Mononuclear cell (primary cell): ENCODE results near the gene SVBP. TPM values are rescaled to one million over a fixed set of nuclear protein-coding genes. Genes with fewer than 3 reads are reported as not detected.
A peak's percentile ranks its signal among the peaks of the same experiment; 100 is the strongest.

Experiments used
- H3K27me3 ChIP-seq: 2 replicates; pipeline ENCODE4 v1.6.0; 2011; ENCODE audit warnings: low read length, control low read depth; ENCODE audit not compliant: insufficient read depth
- H3K4me1 ChIP-seq: 2 replicates; pipeline ENCODE4 v1.5.1; 2011; ENCODE audit warnings: mild to moderate bottlenecking, low read length, control low read depth; ENCODE audit not compliant: insufficient read depth
- H3K4me3 ChIP-seq: 2 replicates; pipeline ENCODE4 v1.5.1; 2011; ENCODE audit warnings: mild to moderate bottlenecking, low read length, moderate library complexity
- H3K9me3 ChIP-seq: 2 replicates; pipeline ENCODE4 v1.5.1; 2011; ENCODE audit warnings: low read depth, mild to moderate bottlenecking, control low read depth, low read length
- total RNA-seq: library from RNA; depleted of rRNA; stranded (reverse); fragments of >200 nt; gene quantifications from one replicate; pipeline ENCODE4 v1.2.3, GENCODE V29; 2012

Gene SVBP
- total RNA-seq, 1 donor = 22.5 TPM

GRCh38 chr1:42797414-42797813, 19.8 kb downstream of the SVBP start:
- H3K4me3 ChIP-seq = no peak overlapping the region
- no peaks in the 10 kb centered on the region for H3K9me3 ChIP-seq
- H3K27me3 ChIP-seq = no peaks in the 10 kb centered on the region
- no peaks in the 10 kb centered on the region for H3K4me1 ChIP-seq

- Histone ChIP-seq H3K4me3 (no peak overlapping the region), H3K27me3 (no peaks in the 10 kb centered on the region), H3K9me3 (no peaks in the 10 kb centered on the region), H3K4me1 (no peaks in the 10 kb centered on the region)
These were observed 23.4 kb downstream of the SVBP start for GRCh38 chr1:42793824-42794223.

DNA sequence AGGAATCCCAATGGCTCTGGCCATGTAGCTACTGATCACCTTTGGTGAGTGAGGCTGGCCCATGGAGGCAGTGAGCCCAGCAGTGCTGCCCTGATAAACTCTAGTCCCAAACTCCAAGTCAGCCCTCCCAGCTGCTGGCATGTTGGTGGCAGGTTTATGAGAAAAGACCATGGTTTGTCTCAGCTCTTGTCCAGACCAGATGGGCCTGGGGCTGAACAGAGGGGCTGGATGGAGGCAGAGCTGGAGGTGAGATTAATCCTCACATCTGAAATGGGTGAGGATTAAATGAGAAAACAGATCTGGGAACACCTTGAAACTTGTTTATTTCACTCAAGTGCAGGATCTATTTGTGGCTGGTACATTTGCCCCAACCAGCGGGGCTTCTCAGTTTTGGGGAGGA, 29.2 kb downstream of the SVBP start:
- H3K4me3 ChIP-seq = no peak overlapping the region
- H3K27me3 ChIP-seq = no peaks in the 10 kb centered on the region
- H3K4me1 ChIP-seq = peaks cover 13% of the 10 kb centered on the region
- H3K9me3 ChIP-seq = no peaks in the 10 kb centered on the region

GRCh38 chr1:42786097-42786496, 31.1 kb downstream of the SVBP start:
- Histone ChIP-seq H3K9me3 (no peaks in the 10 kb centered on the region), H3K4me3 (no peak overlapping the region), H3K27me3 (no peaks in the 10 kb centered on the region), H3K4me1 (peaks cover 13% of the 10 kb centered on the region)

DNA sequence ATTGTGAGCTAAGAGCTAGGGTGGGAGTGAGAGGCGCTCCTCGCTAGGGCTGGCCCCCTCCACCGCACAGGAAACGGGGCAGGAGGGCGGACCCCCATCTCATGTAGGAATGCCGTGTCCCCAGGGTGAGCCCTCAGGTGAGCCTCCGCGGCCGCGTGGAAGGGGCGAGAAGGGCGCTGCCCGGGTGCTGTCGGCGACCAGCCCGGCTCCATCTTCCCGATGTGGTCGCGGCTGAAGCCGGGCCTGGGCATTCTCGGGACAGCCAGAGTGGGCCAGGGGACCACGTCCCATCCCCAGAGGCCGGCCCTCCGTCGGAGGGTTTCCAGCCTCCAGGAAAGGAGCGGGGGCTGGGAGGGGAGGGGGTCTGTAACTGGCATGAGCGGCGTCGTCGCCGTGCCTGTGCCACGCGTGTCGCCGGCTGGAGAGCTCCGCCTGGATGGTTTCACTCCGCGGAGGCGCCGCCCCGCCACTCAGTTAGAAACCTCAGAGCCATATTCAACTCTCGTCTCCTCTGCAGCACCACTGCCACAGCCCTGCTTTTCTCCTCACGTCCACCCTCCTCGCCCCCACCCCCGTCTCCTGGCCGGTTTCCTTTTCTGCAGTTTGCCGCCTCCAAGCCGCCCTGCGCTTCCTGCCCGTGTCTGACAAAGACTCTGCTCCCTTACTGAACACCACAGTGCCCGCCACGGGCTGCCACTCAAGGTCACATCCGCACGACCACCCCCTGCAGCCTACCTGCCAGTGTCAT, 32.1 kb downstream of the SVBP start, which contains the start of gene TMEM269:
Gene TMEM269, plus strand, starts transcription at position 46 of the 748 bp plus-strand sequence. CDS start 4,903 bp downstream, outside the sequence.
- H3K4me1 ChIP-seq = peaks cover 13% of the 10 kb centered on the region
- no peak within 1 kb of the TSS for H3K4me3 ChIP-seq
- H3K27me3 ChIP-seq = no peaks in the 10 kb centered on the region
- no peaks in the 10 kb centered on the region for H3K9me3 ChIP-seq

DNA sequence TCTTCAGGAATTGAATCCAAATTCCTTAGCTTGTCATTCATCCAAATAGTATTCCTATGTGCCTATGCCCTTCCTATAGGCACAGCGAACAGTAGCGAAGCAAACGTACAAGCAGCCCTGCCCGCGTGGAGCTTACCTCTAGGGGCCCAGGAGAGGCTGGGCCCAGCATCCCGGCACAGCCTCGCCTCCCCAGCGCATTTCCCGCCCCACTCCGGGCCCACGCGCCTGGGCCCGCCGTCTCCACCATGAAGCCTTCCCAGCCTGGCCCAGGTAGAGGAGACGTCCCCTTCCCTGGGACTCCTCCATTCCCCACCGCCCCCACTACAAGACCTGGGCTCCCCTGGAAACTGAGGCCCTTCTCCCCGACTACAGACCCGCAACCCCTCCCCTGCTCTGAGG, 32.7 kb downstream of the SVBP start:
- peaks cover 13% of the 10 kb centered on the region for H3K4me1 ChIP-seq
- H3K27me3 ChIP-seq = no peaks in the 10 kb centered on the region
- H3K9me3 ChIP-seq = no peaks in the 10 kb centered on the region
- no peak overlapping the region for H3K4me3 ChIP-seq

- Histone ChIP-seq H3K4me1 (peaks cover 13% of the 10 kb centered on the region), H3K4me3 (no peak overlapping the region), H3K27me3 (no peaks in the 10 kb centered on the region), H3K9me3 (no peaks in the 10 kb centered on the region)
These were observed 34.1 kb downstream of the SVBP start for GRCh38 chr1:42783092-42783491.

DNA sequence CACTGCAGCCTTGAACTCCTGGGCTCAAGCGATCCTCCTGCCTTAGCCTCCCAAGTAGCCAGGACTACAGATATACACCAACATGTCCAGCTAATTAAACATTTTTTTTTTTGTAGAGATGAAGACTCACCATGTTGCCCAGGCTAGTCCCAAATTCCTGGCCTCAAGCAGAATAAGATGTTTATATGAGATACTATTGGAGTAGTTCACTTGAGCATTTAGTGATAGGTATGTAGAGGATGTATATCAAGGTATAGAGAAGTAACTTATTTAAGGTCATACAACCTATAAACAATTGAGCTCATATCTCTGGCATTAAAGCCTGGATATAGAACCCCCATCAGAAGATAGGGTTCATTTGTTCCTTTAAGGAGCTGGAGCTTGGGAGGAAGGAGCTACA, 37.0 kb downstream of the SVBP start:
- Histone ChIP-seq H3K4me1 (peaks cover 8% of the 10 kb centered on the region), H3K9me3 (no peaks in the 10 kb centered on the region), H3K27me3 (no peaks in the 10 kb centered on the region), H3K4me3 (no peak overlapping the region)

DNA sequence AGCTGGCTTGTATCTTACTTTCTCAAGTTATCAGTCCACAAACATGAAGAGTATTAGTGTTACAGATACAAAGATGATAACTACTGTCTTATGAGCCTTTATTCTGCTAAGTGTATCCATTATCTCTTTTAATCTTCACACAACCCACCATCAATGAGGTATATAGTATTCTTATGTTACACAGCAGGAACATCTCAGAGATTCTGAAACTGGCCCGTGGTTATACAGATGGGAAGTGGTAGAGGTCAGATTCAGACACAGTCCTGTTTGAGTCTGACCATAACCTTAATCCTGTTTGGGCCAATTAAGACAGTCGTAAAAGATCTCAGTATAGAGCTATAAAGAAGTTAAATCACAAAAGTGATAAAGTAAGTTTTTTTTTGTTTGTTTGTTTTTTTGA, 37.5 kb downstream of the SVBP start:
- peaks cover 3% of the 10 kb centered on the region for H3K4me1 ChIP-seq
- H3K4me3 ChIP-seq = no peak overlapping the region
- no peaks in the 10 kb centered on the region for H3K9me3 ChIP-seq
- H3K27me3 ChIP-seq = no peaks in the 10 kb centered on the region

DNA sequence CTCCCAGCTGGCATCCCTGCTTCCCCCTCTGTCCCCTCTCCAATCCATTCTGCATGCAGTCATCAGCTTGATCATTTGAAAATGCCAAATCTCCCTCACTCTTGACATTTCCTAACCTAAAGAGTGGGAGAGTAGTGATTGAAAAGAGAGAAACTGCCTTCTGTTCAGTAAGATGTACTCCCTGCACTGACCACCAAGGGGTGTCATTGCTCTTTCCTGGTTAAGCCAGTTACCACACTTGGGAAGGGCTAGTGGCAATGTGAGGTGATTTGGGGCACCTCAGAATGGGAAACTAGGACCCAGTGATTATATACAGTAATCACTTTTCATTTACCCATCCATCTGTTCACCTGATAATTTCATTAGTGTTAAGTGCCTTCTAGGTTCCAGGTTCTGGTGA, 39.3 kb downstream of the SVBP start:
- Histone ChIP-seq H3K4me1 (no peaks in the 10 kb centered on the region), H3K4me3 (no peak overlapping the region), H3K9me3 (no peaks in the 10 kb centered on the region), H3K27me3 (no peaks in the 10 kb centered on the region)

DNA sequence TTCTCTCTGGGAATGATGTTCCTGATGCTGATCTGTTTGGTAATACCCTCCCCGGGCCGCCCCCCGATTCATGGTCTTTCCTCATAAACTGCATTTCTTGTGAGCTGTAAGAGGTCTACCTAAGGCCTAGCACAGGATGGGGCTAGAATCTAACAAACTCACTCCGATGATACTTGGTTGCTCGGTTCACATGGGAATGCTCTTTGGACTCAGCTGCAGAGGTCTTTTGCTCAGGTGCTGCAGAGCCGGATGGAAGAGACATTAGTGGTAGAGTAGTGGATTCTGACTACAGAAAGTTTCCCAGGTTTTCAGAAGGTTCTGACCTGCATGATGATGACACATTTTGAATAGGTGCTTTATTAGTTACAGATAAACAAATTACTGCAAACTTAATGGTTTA, 40.7 kb downstream of the SVBP start:
- Histone ChIP-seq H3K27me3 (no peaks in the 10 kb centered on the region), H3K4me3 (no peak overlapping the region), H3K4me1 (peaks cover 4% of the 10 kb centered on the region), H3K9me3 (no peaks in the 10 kb centered on the region)

DNA sequence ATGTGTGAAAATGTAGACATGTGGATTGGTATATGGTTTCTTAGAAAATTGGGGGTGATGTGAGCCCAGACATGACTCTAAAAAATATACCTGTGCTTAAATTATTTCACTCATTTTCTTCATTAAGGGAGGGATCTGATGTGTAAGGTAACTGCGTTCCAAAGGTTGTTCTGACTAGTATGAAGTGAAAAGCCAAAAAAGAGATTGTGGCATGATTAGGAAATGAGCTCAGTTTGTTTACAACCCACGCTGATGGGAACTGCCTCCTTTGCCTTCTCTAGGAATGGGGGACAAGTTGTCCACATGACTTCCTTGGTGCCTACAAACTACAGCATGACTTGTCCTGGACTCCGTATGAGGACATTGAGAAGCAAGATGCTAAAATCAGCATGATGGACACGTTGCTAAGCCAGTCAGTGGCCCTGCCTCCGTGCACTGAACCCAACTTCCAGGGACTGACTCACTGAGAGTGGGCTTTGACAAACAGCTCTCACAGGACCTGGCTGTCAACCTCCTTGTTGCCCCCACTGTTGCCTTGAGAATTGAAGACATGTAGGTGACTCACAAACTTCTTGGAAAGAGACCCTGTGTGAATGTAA, 42.2 kb downstream of the SVBP start:
- no peaks in the 10 kb centered on the region for H3K9me3 ChIP-seq
- no peaks in the 10 kb centered on the region for H3K27me3 ChIP-seq
- peaks cover 4% of the 10 kb centered on the region for H3K4me1 ChIP-seq
- no peak overlapping the region for H3K4me3 ChIP-seq

- Histone ChIP-seq H3K4me3 (no peak overlapping the region), H3K9me3 (no peaks in the 10 kb centered on the region), H3K4me1 (peaks cover 17% of the 10 kb centered on the region), H3K27me3 (no peaks in the 10 kb centered on the region)
These were observed 43.8 kb downstream of the SVBP start for GRCh38 chr1:42773420-42773819.

GRCh38 chr1:42769811-42770210, 47.4 kb downstream of the SVBP start:
- Histone ChIP-seq H3K4me3 (no peak overlapping the region), H3K27me3 (no peaks in the 10 kb centered on the region), H3K4me1 (peaks cover 42% of the 10 kb centered on the region)

DNA sequence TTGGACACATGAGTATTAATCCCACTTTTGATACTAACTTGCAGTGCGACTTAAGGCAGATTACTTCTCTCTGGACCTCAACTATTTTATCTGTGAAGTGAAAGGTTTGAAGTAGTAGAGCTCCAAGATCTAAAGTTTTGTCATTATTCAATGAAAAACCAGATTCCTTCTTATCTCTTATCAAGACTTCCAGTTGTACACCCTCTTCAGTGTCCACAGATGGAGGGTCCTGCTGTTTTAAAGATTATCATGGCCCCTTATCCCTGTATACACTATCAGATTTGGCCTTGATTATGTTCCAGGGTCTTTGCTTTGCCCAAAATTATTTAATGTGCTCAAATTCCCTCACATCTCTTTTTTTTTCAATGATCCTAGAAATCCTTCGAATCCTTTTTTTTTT, 49.0 kb downstream of the SVBP start:
- Histone ChIP-seq H3K9me3 (no peaks in the 10 kb centered on the region), H3K27me3 (no peaks in the 10 kb centered on the region), H3K4me1 (peaks cover 46% of the 10 kb centered on the region), H3K4me3 (peak overlapping the region; percentile 91)

More at GRCh38 chr1:42769811-42770210, 47.4 kb downstream of the SVBP start:
- no peaks in the 10 kb centered on the region for H3K9me3 ChIP-seq

GRCh38 chr1:42767510-42768000, 49.6 kb downstream of the SVBP start:
- H3K9me3 ChIP-seq = no peaks in the 10 kb centered on the region
- peak overlapping the region; percentile 91 for H3K4me3 ChIP-seq
- H3K27me3 ChIP-seq = no peaks in the 10 kb centered on the region
- H3K4me1 ChIP-seq = peaks cover 48% of the 10 kb centered on the region
